Neural crest cell (in vitro differentiated cells): ENCODE data around the gene MAP4K4. TPM values are rescaled to one million over a fixed set of nuclear protein-coding genes. Genes with fewer than 3 reads are reported as not detected.

Source experiments
- DNase-seq: peaks from one replicate; pipeline ENCODE4 v3.0.0; 2021; ENCODE audit warnings: low read depth, mixed read lengths, low spot score
- H3K27ac Mint-ChIP-seq: one replicate; pipeline ENCODE4 v1.8.0; 2021; ENCODE audit warnings: mild to moderate bottlenecking, mixed read lengths; ENCODE audit not compliant: unreplicated experiment
- H3K27me3 Mint-ChIP-seq: 2 replicates; pipeline ENCODE4 v1.8.0; 2021; ENCODE audit warnings: low read depth, mild to moderate bottlenecking, mixed read lengths
- H3K36me3 Mint-ChIP-seq: 2 replicates; pipeline ENCODE4 v1.8.0; 2021; ENCODE audit warnings: low read depth, mild to moderate bottlenecking, mixed read lengths
- H3K4me1 Mint-ChIP-seq: 2 replicates; pipeline ENCODE4 v1.8.0; 2021; ENCODE audit warnings: mixed read lengths
- H3K4me3 Mint-ChIP-seq: one replicate; pipeline ENCODE4 v1.8.0; 2021; ENCODE audit warnings: mild to moderate bottlenecking, mixed read lengths
- H3K9me3 Mint-ChIP-seq: 2 replicates; pipeline ENCODE4 v1.8.0; 2021; ENCODE audit warnings: mixed read lengths
- CTCF ChIP-seq: fragments of 200-600 bp; sonication (generic); conservative IDR thresholded peaks from 2 replicates; pipeline ENCODE4 v1.5.0; 2021; ENCODE audit warnings: antibody characterized with exemption, mild to moderate bottlenecking
- total RNA-seq: library from RNA; stranded (reverse); gene quantifications from 2 replicates; pipeline ENCODE4 v1.2.1, GENCODE V29; 2021

The MAP4K4 gene
- total RNA-seq, 1 donor from 2014 or later, result 209 TPM

GRCh38 chr2:101735166-101735533, 37.6 kb downstream of the MAP4K4 start:
- no peak overlapping the region for H3K4me3 Mint-ChIP-seq

DNA sequence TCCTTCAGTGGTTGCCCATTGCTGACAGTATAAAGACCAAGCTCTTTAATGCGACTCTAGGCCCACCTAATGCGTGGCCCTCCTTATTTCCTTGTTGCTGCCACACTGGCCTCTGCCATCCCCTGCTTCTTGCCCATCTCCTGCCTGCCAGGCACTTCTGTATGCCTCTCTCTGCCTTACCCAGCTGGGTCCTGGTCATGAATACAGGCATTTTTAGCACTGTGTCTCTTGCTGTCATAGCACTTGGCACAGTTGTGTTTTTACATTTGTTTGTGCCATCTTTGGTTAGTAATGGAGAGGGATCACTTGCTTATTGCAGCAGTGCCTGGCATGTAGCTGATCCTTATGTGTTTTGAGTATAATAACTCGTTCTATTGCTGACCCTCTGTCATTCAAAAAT, 38.7 kb downstream of the MAP4K4 start:
- Mint-ChIP-seq H3K27me3 (no peaks in the 10 kb centered on the region), H3K36me3 (peaks cover 3% of the 10 kb centered on the region), H3K27ac (no peak overlapping the region), H3K4me1 (peaks cover 65% of the 10 kb centered on the region), H3K9me3 (peaks cover 2% of the 10 kb centered on the region), H3K4me3 (no peak overlapping the region)
- no peak for TF ChIP-seq CTCF
- no peak for DNase-seq

More at GRCh38 chr2:101735166-101735533, 37.6 kb downstream of the MAP4K4 start:
- DNase-seq, result no peak
- no peak overlapping the region for H3K27ac Mint-ChIP-seq
- H3K27me3 Mint-ChIP-seq, result no peaks in the 10 kb centered on the region
- no peak for TF ChIP-seq CTCF
- peaks cover 62% of the 10 kb centered on the region for H3K4me1 Mint-ChIP-seq
- H3K36me3 Mint-ChIP-seq, result no peaks in the 10 kb centered on the region
- peaks cover 2% of the 10 kb centered on the region for H3K9me3 Mint-ChIP-seq

DNA sequence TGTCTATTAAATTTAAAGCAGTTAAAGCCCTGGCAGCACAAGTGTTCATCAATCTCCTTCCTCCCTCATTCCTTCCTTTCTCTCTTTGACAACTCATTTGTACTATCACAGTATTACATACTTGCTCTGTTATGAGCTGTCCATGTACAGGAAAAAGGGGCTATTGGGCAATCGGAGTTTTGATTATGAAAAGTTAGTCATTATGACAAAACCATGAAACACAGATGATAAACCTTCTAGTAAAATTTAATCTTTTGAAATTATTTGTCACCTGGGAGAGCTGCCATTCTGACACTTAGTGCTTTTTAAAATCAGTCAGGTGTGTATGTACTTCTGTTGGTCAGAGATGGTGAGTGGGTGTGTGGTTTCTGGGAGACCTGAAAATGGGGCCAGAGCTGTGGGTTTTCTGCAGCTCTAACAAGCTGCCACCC, 39.4 kb downstream of the MAP4K4 start:
- H3K4me3 Mint-ChIP-seq, result no peak overlapping the region
- TF ChIP-seq CTCF, result no peak
- peaks cover 2% of the 10 kb centered on the region for H3K9me3 Mint-ChIP-seq
- peaks cover 3% of the 10 kb centered on the region for H3K36me3 Mint-ChIP-seq
- no peak for DNase-seq
- no peaks in the 10 kb centered on the region for H3K27me3 Mint-ChIP-seq
- H3K27ac Mint-ChIP-seq, result no peak overlapping the region
- peaks cover 69% of the 10 kb centered on the region for H3K4me1 Mint-ChIP-seq

- H3K36me3 Mint-ChIP-seq, result peaks cover 3% of the 10 kb centered on the region
- no peak overlapping the region for H3K4me3 Mint-ChIP-seq
- peaks cover 70% of the 10 kb centered on the region for H3K4me1 Mint-ChIP-seq
- H3K27me3 Mint-ChIP-seq, result no peaks in the 10 kb centered on the region
- no peak for TF ChIP-seq CTCF
- H3K27ac Mint-ChIP-seq, result no peak overlapping the region
- DNase-seq, result no peak
- H3K9me3 Mint-ChIP-seq, result peaks cover 2% of the 10 kb centered on the region
These were observed 40.2 kb downstream of the MAP4K4 start for GRCh38 chr2:101737478-101738255.

DNA sequence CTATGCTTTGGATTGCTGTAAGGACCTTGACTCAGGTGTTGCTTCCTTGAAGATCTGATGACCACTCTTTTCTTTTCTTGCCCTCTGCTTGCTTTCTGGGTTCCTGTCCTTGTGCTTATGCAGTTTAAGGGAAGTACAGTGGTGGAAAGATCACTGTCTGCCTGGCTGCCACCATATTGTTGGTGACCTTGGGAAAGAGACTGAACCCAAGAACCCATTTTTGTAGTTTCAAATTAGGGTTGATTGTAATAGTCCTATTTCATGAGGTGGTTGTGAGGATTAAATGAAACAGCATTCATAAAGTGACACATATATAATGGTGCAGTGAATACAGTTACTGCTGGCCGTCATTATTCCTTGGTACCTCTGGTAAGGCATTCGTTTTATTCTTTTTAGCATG, 41.1 kb downstream of the MAP4K4 start:
- Mint-ChIP-seq H3K27me3 (no peaks in the 10 kb centered on the region), H3K9me3 (peaks cover 2% of the 10 kb centered on the region), H3K4me3 (no peak overlapping the region), H3K36me3 (peaks cover 3% of the 10 kb centered on the region), H3K4me1 (peaks cover 69% of the 10 kb centered on the region), H3K27ac (peak overlapping the region; percentile 21)
- no peak for DNase-seq
- no peak for TF ChIP-seq CTCF
